ENCODE results near the gene ASCC1.

ASCC1 gene

GRCh38 chr10:72097448-72098300, 118.4 kb downstream of the ASCC1 start:
- no peak for DNase-seq (ENCODE audit: low read depth)

DNA sequence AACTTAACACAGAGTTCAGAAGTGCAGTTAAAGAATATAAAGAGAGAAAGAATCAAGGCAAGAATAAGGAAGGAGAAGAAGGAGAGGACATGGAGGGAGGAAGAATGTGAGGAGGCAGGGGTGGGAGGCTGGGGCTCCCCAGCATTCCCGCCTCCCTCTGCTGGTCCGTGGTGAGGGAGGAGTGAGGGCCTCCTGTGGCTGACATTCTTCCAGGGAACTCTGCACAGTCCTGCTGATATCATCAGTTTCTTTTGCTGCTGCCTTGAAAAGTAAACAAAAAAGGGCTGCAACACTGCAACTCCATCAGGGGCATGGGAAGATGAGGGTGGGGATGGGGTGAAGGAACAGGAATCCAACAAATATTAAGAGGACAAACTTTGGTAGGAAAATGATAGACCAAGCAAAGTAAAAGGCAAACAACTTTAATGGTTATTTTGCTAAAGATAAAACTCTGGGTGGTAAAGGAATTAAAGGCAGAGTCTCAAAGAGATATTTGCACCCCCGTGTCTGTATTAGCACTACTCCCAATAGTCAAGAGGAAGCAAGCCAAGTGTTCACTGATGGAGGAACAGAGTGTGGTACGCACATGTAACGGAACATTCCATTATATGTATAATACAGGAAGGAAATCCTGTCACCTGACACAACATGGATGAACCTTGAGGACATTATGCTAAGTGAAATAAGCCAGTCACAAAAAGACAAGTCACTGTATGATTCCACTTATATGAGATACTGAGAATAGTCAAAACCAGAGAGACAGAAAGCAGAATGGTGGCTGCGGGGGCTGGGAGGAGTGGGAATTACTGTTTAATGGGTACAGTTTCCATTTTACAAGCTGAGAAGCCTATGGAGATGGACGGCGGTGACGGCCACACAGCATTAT, 119.7 kb downstream of the ASCC1 start:
- DNase-seq (ENCODE audit: low read depth), result no peak

GRCh38 chr10:72095195-72095594, 120.9 kb downstream of the ASCC1 start:
- DNase-seq (ENCODE audit: low read depth), result no peak

DNA sequence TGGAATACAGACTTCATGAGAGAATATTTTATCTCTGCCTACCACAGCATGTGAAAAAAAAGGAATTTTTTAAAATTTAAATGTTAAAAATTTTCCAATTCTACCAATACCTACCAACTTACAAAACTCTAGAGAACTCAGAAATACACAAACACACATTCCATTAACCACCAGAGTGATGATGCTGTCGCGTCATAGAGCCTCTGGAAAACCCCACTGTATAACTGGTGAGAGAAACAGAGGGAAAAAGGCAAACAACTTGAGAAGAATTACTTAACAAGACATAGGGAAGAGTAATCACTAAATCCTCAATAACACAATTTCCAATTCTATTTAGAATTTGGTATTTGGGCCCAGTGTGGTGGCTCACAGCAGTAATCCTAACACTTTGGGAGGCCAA, 121.5 kb downstream of the ASCC1 start:
- DNase-seq (ENCODE audit: low read depth), result no peak

- no peak for DNase-seq (ENCODE audit: low read depth)
Observed at GRCh38 chr10:72093450-72093849, 122.6 kb downstream of the ASCC1 start.

DNA sequence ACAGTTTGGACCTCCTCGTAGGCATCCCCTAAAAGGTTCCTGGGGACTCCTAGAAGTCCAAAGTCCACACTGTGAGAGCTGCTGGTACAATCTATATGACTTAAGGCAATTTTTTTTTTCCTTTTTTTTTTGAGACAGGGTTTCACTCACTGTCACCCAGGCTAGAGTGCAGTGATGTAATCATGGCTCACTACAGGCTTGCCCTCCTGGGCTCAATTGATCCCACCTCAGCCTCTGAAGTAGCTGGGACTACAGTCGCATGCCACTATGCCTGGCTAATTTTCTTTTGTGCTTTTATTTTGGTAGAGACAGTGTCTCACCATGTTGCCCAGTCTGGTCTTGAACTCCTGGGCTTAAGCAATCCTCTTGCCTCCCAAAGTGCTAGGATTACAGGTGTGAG, 123.1 kb downstream of the ASCC1 start:
- DNase-seq (ENCODE audit: low read depth), result no peak

- DNase-seq (ENCODE audit: low read depth), result no peak
Observed at GRCh38 chr10:72092171-72092924, 123.7 kb downstream of the ASCC1 start.

DNA sequence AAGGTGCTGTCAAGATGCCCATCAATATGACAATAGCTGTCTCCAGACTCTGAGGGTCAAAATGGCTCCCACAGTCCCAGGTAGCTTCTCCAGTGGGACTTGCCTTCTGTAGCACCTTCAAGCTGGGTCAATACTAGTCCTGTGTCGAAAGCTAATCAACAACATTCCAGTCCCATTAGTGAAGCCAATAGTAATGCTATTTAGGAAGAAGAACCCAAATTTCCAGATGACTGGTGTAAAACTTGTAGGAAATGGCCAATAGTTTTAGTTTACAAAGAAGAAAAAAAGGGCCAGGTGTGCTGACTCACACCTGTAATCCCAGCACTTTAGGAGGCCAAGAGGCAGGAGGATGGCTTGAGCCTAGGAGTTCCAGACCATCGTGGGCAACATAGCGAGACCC, 125.8 kb downstream of the ASCC1 start:
- no peak for DNase-seq (ENCODE audit: low read depth)

DNA sequence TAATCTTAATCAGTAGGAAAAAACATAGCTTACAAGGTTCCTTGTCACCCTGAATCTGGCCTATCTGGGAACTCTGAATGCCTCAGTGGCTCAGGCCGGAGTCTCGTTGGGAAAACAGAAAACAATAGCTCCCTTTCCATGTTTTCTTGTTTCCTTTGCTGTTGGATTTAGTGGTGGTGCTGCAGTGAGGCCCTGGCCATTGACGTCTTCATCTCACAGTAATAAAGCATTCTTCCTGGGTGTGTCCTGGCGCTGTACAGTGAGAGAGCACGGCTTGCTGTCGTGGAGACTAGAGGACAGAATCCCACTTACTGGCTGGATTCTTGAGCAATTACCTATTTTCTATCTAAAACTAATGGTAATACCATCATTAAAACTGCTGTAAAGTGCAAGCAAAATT, 126.5 kb downstream of the ASCC1 start:
- no peak for DNase-seq (ENCODE audit: low read depth)

DNA sequence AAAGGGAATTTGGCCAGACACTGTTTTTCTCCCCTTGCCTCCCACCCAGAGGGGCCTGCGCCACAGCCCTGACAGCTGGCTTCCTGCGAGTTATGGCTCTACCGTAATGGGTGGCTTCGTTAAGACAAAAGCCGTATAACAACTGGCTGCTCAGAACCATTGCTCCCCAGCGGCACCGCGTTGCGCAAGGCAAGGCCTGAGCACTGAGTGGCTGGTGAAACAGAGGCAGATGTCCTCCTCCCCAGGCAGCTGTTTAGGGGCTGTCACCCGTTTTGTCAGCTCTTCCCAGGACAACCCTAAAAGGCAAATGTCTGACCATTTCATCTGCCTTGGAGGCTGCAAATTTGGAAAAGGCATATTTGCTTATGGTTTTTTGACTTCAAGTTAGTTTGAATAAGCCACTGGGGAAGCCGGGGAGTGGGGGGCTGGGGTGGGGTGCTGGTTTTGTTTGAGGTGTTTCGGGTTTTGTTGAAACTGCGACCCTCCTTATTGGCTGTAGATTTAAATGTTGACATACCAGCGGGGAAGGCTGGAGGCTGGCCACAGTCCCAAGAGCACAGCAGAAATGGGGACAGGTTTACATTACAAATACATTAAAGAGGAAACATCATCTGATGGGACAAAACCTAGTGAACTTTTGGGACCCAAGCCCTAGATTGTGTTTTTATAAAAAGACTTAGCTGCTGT, 127.0 kb downstream of the ASCC1 start:
- DNase-seq (ENCODE audit: low read depth), result no peak

DNA sequence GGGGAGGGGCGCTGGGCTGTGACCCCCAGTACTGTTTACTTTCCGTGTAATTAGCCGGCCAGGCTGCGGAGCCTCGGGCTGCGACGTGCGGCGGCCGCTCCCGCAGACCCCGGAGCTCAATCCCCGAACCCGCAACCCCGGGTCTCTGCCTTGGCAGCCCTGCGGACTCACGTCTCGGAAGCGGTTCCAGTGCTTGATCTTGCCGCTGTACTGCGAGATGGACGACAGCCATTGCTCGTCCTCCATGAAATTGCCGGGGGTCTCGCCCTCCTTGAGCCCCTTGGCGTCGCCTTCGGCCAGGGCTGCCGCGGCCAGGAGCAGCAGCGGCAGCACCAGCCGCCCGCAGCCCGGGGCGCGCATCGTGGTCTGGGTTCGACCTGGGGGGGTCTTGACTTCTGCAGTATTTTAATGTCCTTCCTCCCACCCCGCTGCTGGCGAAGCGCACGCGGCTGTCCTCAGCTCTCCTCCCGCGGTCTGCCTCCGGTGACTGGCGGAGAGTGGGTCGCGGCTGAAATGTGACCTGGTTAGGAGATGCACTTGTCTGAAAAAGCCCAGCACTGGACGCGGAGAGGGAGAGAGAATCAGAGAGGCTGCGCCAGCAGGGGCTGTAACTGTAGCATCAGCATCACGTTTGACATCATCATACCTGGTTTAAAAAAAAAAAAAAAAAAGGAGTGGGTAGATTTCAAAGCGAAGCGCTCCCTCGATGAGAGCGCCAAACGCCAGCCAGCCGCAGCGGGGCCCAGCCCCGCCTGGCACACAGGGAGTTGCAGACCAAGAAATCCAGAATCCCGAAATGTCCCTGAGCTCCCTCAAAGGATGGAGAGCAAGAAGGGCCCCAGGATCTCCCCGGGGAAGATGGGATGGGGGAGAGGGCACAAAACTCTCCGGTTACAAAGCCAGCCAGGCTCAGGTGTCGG, 127.8 kb downstream of the ASCC1 start, which contains the start of gene SPOCK2:
SPOCK2 (minus strand) TSS at position 583 of the 920 bp plus-strand sequence; CDS start at position 360, 223 bp downstream.
- peak; percentile 42 for DNase-seq (ENCODE audit: low read depth)

DNA sequence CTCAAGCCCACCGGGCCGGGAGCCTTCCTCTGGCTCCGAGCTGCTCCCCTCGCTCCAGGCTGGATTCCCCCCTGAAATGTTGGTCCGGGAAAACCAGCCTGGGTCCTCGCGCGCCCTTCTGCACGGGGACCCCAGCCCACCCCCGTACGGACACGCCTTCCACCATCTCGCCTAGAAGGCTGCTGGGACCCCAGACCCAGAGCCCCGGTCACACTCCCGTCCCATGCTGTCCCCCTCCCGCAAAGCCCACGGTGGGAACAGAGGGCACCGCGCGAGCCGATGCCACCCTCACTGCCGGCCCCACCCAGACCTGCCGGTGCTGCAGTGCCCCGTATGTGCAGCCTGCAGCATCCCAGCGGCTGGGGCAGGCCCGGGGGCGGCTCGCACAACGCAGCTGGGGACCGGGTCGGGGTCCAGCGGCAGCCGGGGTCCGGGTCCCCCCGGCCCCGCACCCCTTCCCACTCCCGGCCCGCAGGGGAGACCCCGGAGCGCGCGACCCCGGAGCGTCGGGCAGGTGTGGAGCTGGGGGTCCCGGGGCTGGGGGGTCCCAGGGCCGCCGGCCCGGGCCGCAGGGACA, 128.6 kb downstream of the ASCC1 start:
- peak; percentile 27 for DNase-seq (ENCODE audit: low read depth)

GRCh38 chr10:72086466-72087391, 129.3 kb downstream of the ASCC1 start:
- DNase-seq (ENCODE audit: low read depth), result peak; percentile 39

GRCh38 chr10:72085864-72086465, 130.1 kb downstream of the ASCC1 start:
- DNase-seq (ENCODE audit: low read depth), result no peak

GRCh38 chr10:72085166-72085565, 130.9 kb downstream of the ASCC1 start:
- DNase-seq (ENCODE audit: low read depth), result no peak

DNA sequence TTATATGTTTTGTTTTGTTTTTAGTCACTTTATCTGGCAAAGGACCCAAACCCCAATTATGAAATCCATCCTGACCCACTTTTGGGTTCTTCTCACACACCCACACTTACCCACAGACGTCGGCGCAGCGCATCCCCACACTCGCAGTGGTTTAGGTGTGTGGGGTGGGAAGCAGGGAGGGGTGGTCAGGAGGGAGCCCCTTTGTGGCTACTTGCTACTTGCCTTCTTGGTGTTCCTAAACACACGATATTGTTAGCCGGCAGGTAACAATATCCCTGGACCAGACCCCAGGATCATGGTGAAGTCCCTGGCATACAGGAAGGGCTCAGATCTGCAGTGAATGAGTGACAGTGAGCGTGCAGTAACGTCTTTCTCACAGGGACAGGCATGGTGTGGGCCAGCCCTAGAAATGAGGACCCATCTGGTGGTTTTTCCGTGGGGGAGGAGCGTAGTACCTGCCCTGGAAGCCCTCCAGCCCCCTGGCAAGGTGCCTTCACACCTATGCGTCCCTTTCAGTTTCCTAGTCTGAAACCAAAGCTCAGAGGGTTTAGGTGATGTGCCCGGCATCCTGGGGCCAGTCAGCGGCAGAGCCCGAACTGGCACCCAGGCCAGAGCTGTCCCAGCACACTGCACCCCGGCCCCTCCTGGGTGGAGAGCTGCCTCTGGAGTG, 132.2 kb downstream of the ASCC1 start:
- peak; percentile 38 for DNase-seq (ENCODE audit: low read depth)

- no peak for DNase-seq (ENCODE audit: low read depth)
Observed at GRCh38 chr10:72082856-72083789, 133.0 kb downstream of the ASCC1 start.

Measured in stimulated activated CD8-positive, alpha-beta memory T cell treated with anti-CD3 and anti-CD28 coated beads, Interleukin-12 subunit alpha, Interleukin-12 subunit beta, amount 100 ng/mL, for 4 hours (primary cell).